CD4-positive, alpha-beta T cell treated with Interleukin-12 subunit alpha and Interleukin-12 subunit beta, for 1 hour (primary cell): ENCODE data around the gene STARD7.
"Not testable (repeated sequence)": the region's sequence is repeated elsewhere in the genome, so short reads cannot be mapped to it uniquely, and the experiment has no call there.

Experiments used
- DNase-seq: peaks from one replicate; pipeline ENCODE4 v3.0.0-alpha.2; 2020

STARD7 gene

DNA sequence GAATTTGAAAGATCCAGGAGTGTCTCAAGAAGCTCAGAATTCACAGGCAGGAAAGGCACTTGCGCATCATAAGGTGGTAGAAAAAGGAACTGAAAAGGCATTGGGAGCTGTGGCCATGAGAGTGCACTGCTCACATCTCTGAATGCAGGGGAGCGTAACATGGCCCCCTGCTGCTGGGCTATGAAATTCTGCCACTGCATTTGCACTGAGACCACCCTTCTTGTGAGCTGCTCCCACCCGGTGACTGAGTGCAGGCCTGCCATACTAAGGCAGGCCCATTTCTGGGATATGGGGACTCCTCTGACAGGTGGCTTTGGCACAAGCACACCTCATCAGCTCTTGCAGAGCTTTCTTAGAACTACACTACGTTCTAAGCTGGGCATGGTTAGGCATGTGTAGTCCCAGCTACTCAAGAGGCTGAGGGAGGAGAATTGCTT, 25.3 kb upstream of the STARD7 start:
- no peak for DNase-seq

DNA sequence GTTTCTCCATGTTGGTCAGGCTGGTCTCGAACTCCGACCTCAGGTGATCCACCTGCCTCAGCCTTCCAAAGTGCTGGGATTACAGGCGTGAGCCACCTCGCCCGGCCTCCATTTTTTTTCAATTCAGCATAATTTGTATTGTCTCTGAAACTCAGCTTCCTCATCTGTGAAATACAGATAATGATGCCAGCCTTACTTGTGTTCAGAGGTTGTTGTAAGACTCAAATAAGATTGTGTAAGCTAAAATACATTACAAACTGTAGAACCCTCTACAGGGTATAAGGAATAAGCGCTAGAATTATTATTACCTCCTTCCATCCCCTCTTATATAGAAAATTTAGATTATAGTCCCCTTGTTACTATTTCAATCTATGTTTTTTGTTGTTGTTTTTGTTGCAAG, 24.8 kb upstream of the STARD7 start:
- DNase-seq: no peak

DNA sequence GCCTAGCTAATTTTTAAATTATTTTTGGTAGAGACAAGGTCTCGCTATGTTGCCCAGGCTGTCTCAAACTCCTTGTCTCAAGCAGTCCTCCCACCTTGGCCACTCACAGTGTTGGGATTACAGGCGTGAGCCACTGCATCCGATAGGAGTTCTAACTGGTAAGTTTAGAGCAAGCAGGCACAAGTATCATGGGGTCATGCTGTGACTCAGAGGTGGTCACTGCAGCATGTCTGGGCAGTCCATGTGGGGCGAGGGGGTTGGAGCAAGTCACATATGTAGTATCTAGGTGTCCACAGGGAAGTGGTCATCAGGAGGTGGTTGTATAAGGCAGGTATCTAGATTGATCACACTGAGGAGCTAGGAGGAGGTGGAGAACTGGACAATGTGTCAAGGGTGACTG, 22.7 kb upstream of the STARD7 start:
- no peak for DNase-seq

DNA sequence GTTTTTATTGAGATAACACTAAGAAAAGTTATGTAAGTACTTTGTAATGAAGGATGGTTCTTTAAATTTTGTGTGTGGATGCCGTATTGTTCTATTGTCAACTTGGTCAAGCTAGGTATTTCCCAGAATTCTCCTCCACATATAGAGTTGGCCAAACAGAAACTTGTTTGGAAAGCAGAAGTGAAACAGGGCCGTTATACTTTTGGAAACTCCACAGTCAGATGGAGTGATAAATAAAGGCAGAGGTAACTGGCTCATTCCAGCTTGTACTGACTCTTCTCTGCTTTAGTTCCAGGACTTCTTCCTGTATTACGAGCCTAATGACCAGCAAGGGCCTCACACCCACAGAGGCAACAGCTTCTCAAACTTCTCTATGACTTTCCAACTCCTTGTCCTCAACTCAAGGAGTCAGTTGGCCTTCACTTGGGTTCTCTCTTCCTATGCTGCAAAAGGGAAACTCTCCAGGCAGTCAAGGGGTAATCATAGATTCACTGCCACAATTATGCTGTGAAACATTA, 16.4 kb upstream of the STARD7 start:
- no peak for DNase-seq

DNA sequence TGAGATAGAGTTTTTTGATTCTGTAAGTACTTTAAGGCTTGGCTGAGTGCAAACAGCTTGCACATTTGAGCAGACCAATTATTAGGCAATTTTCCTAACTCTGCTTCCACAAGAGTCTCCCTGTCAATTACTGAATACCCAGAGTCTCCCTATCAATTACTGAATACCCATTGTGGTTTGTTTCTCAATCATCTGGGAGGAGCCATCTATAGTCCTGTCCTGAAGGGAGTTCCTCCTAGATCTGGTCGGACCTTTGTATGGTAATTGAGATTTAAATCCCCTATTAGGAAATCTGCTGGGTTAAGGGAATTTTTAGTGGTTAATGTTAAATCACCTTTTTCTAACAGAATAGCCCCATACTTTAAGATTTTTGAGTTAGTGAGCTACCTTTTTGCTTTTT, 12.5 kb upstream of the STARD7 start:
- not testable (repeated sequence) for DNase-seq

DNA sequence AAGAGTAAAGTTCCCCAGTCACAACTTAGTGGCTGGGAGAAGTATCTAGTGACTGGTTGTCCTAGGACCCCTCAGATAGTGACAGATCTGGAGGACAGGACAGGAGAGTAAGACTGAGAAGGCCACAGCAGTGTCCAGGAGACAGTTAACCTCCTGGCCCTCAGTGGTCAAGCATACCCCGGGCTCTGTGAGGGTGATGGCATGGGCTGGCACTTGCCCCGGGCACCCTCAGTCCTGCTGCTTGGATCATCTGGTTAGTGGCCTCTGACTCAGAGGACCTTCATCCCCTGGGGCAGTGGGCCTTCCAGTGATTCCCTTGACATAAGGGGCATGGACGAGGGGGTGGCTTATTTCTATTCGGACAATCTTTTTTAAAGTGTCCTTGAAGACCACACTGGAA, 11.3 kb upstream of the STARD7 start:
- DNase-seq: not testable (repeated sequence)

DNA sequence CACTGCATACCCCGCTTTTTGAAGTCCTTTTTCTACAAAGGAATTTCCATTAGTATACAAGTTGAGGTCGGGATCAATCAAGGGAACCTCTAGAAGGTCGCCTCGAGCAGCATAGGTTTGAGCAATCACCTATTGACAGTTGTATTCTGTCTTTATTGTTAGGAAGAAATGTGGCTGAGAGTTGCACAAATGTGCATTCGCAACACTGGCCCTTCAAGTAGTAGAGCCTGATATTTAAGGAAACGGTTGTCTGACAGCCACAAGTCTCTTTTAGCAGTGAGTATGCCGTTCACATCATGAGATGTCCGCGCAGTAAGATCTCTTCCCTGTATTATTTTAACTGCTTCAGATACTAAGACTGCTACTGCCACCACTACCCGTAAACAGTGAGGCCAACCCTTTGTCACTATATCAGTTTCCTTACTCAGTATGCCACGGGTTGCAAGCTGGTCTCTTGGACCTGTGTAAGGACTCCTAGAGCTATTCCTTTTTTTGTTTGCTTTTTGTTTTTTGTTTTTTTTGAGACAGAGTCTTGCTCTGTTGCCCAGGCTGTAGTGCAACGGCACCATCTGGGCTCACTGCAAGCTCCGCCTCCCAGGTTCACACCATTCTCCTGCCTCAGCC, 10.0 kb upstream of the STARD7 start:
- no peak for DNase-seq

DNA sequence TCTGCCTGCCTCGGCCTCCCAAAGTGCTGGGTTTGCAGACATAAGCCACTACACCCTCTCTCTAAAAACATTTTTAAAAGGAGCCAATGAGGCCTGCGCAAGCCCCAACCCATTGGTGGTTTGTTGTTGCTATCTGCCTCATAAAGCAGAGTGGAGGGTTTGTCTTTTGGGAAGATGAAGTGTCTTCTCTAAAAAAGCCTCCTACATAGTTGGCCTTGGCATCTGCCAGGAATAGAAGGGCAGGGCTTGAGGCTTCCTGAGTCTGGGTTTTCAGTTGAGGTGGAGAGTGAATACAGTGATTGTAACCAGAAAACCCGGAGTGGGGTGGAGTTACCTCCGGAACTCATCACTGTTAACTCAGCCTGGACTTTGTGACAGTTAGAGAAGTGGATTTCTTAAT, 5.9 kb upstream of the STARD7 start:
- DNase-seq: no peak

DNA sequence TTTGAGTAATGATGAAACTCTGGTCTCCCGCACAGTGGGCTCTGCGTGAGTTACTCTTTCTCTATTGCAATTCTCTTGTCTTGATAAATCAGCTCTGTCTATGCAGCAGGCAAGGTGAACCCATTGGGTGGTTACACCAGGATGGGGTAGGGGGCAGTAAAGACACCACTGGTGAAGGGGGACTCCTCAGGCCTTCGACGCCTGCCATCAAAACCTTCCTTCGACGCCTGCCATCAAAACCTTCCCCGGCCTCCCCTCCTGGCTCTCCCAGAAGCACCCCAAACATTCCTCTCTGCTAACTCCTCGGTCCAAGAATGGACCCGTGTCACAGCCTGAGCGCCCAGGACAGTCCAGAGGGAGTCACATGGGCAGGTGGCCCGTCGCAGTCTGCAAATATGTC, 4.8 kb upstream of the STARD7 start:
- DNase-seq: no peak

DNA sequence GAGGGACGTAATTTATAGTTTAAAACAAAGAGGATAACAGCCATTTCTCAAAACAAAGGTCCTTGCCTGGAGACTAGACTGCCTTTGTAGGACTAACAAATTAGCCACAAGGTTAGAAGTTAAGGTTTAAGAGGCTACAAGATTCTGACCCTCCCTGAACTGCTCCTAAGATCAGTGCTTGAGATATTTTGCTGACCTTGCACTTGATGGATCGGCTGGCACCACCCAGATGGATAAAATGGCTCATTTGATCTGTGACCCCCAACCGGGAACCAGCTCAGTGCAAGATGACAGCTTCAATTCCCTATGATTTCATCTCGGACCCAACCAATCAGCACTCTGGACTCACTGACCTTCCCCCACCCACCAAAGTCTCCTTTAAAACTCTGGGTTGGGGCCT, 3.7 kb upstream of the STARD7 start:
- DNase-seq: no peak

DNA sequence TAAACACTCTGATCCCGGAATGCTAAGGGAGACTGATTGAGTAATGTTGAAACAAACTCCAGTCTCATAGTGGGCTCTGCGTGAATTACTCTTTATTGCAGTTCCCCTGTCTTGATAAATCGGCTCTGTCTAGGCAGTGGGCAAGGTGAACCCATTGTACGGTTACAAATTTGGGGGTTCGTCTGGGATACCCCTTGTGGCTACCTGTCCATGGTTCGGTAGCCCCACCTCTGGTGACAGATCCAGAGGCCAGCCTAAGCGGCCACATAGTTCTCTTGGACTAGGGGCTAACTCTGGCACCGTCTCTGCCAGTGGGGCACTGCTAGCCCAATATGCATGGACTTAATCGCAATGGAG, 1.1 kb upstream of the STARD7 start:
- DNase-seq: no peak

DNA sequence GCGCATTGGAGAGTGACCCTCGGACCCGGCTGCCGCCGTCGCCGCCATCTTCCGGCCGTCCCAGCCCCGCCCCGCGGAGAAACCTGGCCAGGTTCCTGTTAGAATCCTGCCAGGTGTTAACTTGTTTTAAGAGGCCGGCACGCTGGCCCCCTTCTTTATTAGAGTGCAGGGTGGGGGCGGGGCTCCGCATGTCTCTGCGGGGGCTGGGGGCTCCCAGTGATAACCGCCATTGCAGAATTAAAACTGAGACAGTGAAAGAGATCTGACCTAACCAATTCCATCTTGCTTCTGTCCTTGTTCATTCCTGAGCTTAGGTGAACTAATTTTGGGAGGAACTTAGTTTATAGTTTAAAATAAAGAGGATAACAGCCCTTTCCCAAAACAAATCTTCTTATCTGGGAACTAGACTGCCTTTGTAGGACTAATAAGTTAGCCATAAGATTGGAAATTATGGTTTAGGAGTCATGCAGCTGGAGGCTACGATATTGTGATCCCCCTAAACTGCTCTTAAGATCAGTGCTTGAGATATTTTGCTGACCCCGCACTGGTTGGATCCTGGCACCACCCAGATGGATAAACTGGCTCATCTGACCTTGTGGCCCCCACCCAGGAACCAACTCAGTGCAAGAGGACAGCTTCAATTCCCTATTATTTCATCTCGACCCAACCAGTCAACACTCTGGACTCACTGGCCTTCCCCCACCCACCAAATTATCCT, 543 bp upstream of the STARD7 start:
- DNase-seq: no peak

DNA sequence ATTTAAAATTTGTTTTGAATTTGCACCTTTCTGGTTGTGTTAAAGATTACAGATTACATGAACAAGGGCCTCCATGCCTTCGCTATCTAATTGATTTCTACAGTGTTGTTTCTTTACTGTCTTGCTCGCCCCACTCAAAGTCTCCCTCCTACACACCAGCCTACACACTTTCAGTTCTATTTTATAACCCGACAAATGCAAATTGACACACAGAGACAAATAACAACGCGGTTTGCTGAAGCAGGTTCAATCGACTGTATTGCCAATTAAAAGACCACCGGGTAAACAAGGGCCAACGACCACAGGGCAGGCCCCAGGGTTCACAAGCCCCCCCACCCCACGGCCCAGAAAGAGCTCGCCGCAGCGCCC, 869 bp downstream of the STARD7 start:
- DNase-seq: peak; percentile 26

DNA sequence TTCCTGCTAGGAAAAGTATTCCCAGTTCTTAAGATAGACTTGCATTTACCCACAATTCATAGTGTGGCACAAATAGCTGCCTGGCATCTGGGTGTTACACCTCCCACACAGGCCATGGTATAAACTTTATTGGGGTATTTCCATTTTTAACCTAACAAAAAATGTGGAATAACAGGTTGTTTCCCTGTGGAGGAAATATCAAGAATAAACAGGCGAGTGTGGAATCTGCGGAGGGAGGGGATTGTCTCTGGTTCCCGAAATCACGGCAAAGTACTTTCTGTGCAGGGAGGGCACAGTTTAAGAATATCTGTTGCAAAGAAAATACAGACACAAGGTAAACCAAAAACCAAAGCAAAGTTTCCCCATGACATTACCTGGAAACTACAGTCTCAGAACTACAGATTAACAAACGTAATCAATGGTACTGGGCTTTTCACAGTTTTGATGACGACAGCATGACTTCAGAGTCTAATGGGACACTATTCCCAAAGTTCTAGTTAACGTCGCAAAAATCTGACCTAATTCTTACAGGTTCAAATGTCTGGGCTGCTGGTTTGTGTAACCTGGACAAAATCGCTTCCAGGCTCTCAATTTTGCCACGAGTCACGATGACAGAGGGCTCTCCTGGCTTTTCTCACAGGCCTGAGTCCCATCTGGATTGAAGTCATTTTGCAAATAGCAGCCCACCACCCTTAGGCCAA, 1.4 kb downstream of the STARD7 start:
- DNase-seq: peak; percentile 30

DNA sequence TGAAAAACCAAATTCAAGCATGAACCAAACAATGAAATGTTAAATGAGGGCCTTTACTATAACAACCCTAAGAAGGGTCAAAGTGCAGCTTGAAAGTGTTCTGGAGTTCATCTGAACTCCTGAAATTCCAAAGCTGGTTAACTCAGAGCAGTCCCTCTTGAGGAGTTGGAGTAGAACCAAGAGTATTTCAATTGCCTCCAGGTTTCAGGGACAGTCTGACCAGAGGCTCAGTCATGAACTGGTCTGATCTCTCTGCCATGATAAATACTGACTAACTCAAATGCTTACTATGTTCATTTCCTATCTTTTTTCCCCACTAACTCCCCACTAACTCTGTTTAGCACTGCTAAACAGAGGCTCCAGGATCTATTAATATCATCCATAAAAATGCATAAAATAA, 2.7 kb downstream of the STARD7 start:
- no peak for DNase-seq

DNA sequence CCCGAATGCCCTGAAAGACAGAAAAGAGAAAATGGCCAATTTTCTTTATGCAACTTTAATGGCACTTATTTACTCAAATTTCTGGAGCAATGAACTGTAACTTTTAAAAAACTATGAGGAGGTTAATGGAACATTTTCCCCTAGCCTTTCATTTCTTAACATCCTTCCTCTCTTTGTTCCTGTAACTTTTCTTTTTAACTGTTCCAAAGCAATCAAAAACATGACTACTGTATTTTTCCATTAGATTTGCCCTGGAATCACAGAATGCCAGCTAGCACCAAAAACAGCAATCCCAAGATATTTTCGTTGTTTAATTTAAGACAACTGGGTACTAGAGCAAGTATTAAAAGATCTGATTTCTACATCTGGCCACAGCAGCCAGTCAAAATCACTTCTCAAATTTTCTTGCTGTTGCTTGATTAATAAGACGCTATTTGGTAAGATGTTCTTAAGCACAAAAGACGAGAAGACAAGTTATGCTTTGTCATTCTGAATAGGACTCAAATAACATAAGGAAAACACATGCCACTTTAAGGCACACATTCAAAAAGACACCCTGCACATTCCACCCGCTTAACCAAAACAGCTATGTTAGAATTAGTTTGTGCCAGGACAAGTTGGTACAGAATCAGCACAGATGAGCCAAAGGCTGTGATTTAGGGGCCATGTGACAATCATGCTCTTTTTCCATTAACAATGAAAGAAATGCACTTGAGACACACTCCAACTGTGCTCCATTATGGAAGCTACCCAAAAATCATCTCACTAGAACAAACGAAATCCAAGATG, 3.6 kb downstream of the STARD7 start:
- DNase-seq: no peak

DNA sequence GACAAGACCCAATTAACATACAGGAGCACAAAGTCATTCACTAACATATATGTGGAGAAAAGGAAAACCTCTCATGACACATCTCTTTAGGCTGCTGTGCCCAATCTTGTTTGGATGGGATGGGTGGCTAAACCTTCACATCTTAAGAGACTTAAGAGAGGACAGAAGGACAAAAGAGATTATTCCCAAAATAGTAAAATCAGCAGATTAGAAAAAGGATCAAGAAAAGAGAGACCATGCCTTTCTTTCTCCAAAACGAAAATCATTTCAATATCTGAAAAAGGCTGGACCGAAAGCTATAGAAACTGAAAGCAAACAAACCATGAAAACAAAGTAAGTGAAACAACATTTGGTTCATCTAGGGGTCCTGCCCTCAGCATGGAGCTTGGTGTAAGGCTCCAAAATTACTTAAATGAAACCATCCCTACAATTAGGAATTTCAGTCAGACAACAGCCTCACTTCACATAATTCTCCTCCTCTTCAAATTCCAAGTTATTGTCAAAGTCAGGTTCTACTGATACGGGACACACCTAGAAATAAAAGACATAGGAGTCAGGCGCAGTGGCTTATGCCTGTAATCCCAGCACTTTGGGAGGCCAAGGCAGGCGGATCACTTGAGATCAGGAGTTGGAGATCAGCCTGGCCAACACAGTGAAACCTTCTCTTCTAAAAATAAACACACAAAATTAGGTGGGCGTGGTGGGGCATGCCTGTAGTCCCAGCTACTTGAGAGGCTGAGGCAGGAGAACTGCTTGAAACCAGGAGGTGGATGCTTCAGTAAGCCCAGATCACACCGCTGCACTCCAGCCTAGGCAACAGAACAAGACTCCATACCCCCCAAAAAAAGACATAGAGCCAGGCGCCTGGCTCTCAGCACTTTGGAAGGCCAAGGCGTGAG, 5.2 kb downstream of the STARD7 start:
- peak; percentile 24 for DNase-seq

DNA sequence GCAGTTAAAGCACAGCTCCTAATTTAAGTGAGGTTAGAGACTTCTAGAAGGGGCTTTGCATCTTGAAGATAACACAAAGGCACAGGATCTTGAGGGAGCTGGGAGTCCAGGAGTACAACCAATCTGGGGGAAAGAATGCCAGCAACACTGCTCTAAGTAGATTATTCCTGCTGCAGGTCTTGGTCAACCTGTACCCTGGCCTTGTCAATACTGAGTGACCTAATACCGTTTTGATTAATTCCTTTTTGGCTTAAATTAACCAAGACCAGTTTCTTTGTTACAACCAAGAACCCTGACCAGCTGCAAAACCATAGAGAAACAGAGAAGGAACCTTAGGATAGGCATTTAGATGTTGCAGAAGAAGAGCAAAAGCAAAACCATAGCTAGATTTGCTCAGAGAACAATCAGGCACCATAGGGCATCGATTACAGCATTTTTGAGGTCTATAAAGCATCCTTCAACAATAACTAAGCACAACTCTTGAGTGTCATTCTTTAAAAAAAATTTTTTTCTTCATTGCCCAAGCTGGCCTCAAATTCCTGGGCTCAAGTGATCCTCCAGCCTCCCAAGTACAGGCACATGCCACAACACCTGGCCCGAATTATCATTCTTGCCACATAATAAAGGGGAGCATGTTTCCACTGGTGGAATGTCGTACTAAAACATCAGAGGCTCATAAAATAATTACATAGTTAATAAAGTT, 6.3 kb downstream of the STARD7 start:
- DNase-seq: no peak

DNA sequence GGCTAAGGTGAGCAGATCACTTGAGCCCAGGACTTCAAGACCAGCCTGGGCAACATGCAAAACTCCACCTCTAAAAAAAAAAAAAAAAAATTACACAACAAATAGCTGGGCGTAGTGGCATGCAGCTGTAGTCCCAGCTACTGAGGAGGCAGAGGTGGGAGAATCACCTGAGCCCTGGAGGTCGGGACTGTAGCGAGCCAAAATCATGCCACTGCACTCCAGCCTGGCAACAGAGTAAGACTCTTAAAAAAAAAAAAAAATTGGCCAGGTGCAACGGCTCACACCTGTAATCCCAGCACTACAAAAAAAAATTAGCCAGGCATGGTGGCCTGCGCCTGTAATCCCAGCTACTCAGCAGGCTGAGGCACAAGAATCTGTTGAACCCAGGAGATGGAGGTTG, 7.3 kb downstream of the STARD7 start:
- no peak for DNase-seq

DNA sequence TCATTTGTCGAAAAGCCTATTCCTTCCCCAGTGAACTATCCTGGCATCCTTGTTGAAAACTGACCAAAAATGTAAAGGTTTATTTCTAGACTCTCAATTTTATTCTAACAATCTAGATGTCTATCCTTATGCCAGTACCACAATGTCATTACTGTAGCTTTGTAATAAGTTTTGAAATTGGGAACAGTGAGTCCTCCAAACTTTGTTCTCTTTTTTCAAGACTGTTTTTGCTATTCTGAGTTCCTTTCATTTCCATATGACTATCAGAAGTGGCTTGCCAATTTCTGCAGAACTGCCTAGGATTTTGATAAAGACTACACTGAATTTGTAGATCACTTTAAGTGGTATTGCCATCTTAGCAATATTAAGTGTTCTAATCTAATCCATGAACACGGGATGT, 9.7 kb downstream of the STARD7 start:
- no peak for DNase-seq

DNA sequence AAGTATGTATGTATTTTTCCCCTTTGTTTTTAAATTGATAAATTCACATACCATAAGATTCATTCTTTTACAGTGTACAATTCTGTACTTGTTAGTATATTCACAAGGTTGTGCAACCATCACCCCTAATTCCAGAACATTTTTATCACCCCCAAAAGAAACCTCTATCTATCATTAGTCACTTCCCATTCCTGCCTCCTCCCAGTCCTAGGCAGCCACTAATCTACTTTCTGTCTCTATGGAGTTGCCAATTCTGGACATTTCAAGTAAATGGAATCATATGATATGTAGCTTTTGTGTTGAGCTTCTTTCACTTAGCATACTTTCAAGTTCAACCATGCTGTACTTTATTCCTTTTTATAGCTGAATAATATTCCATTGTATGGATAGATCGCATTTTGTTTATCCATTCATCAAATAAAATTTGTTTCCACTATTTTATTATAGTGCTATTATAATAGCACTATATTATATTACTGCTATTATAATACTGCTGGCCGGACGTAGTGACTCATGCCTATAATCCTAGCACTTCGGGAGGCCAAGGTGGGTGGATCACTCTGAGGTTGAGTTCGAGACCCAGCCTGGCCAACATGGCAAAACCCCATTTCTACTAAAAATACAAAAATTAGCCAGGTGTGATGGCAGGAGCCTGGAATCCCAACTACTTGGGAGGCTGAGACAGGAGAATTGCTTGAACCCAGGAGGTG, 10.9 kb downstream of the STARD7 start:
- DNase-seq: no peak
